Activated CD8-positive, alpha-beta T cell treated with anti-CD3 and anti-CD28 coated beads, Interleukin-2, amount 10 ng/mL, durations not matched to agents 7 days and 5 days (primary cell): Measurements from ENCODE around the gene UNC5C. TPM values are rescaled to one million over a fixed set of nuclear protein-coding genes. Genes with fewer than 3 reads are reported as not detected.

Experiments
- ATAC-seq: fragments of 150-1000 bp; cut with Tn5 transposase; one replicate; pipeline ENCODE4 v1.10.0; 2021; ENCODE audit warnings: moderate library complexity
- CTCF ChIA-PET: fragments of 350-600 bp; sonication (Branson Sonifier 250); formaldehyde crosslinking; loops from one replicate; lab custom pipeline; 2021; ENCODE audit warnings: antibody characterized with exemption; lab: Charles Lee
- POLR2A ChIA-PET: fragments of 350-600 bp; sonication (Branson Sonifier 250); formaldehyde crosslinking; loops from one replicate; lab custom pipeline; 2021; ENCODE audit warnings: antibody characterized with exemption; lab: Charles Lee
- DNase-seq: peaks from one replicate; pipeline ENCODE4 v3.0.0-alpha.2; 2020
- H3K27ac Mint-ChIP-seq: one replicate; pipeline ENCODE4 v1.8.0; 2021; ENCODE audit warnings: mild to moderate bottlenecking, mixed read lengths
- H3K27me3 Mint-ChIP-seq: one replicate; pipeline ENCODE4 v1.8.0; 2021; ENCODE audit warnings: low read depth, mixed read lengths
- H3K36me3 Mint-ChIP-seq: one replicate; pipeline ENCODE4 v1.8.0; 2021; ENCODE audit warnings: low read depth, mixed read lengths
- H3K4me1 Mint-ChIP-seq: one replicate; pipeline ENCODE4 v1.8.0; 2021; ENCODE audit warnings: low read depth, mixed read lengths
- H3K4me3 Mint-ChIP-seq: one replicate; pipeline ENCODE4 v1.8.0; 2021; ENCODE audit warnings: mild to moderate bottlenecking, mixed read lengths
- H3K9me3 Mint-ChIP-seq: one replicate; pipeline ENCODE4 v1.8.0; 2022; ENCODE audit warnings: mixed read lengths; ENCODE audit not compliant: insufficient read depth
- total RNA-seq, 2 experiments: library from RNA; stranded (reverse); gene quantifications; one replicate each; pipeline ENCODE4 v1.2.3, GENCODE V29; 2021

UNC5C gene
- total RNA-seq, 2 experiments from 2014 or later: not detected

- Mint-ChIP-seq H3K4me1 (no peaks in the 10 kb centered on the region), H3K36me3 (no peaks in the 10 kb centered on the region), H3K4me3 (no peak overlapping the region), H3K27ac (no peak overlapping the region), H3K27me3 (no peaks in the 10 kb centered on the region), H3K9me3 (no peaks in the 10 kb centered on the region)
- ATAC-seq (no peak), DNase-seq (no peak)
- ChIA-PET CTCF (interaction anchor here (1.9 kb wide), 1 partner anchor 9 kb away, joined by 5 read pairs; no protein-coding TSS in a partner anchor), POLR2A (no interaction called here)
Observed at GRCh38 chr4:95510145-95510544, 38.6 kb downstream of the UNC5C start.

GRCh38 chr4:95508421-95508820, 40.4 kb downstream of the UNC5C start:
- ChIA-PET POLR2A (no interaction called here), CTCF (no interaction called here)
- no peaks in the 10 kb centered on the region for H3K27me3 Mint-ChIP-seq
- ATAC-seq: no peak
- H3K4me1 Mint-ChIP-seq: no peaks in the 10 kb centered on the region
- H3K36me3 Mint-ChIP-seq: no peaks in the 10 kb centered on the region
- no peaks in the 10 kb centered on the region for H3K9me3 Mint-ChIP-seq
- DNase-seq: no peak
- H3K4me3 Mint-ChIP-seq: no peak overlapping the region
- no peak overlapping the region for H3K27ac Mint-ChIP-seq

- no peak for ATAC-seq
- no peak for DNase-seq
- H3K36me3 Mint-ChIP-seq: no peaks in the 10 kb centered on the region
- H3K4me1 Mint-ChIP-seq: no peaks in the 10 kb centered on the region
- no peaks in the 10 kb centered on the region for H3K27me3 Mint-ChIP-seq
- no peak overlapping the region for H3K4me3 Mint-ChIP-seq
- CTCF ChIA-PET: no interaction called here
- no peaks in the 10 kb centered on the region for H3K9me3 Mint-ChIP-seq
- POLR2A ChIA-PET: no interaction called here
- H3K27ac Mint-ChIP-seq: no peak overlapping the region
Observed at GRCh38 chr4:95507561-95507960, 41.2 kb downstream of the UNC5C start.

- ATAC-seq: no peak
- CTCF ChIA-PET: no interaction called here
- Mint-ChIP-seq H3K27me3 (no peaks in the 10 kb centered on the region), H3K9me3 (no peaks in the 10 kb centered on the region), H3K36me3 (no peaks in the 10 kb centered on the region), H3K27ac (no peak overlapping the region), H3K4me1 (no peaks in the 10 kb centered on the region), H3K4me3 (no peak overlapping the region)
- POLR2A ChIA-PET: no interaction called here
- no peak for DNase-seq
Observed at GRCh38 chr4:95507147-95507546, 41.6 kb downstream of the UNC5C start.

GRCh38 chr4:95506264-95506663, 42.5 kb downstream of the UNC5C start:
- POLR2A ChIA-PET: no interaction called here
- no peak overlapping the region for H3K4me3 Mint-ChIP-seq
- no peaks in the 10 kb centered on the region for H3K36me3 Mint-ChIP-seq
- CTCF ChIA-PET: no interaction called here
- H3K4me1 Mint-ChIP-seq: no peaks in the 10 kb centered on the region
- H3K27ac Mint-ChIP-seq: no peak overlapping the region
- H3K27me3 Mint-ChIP-seq: no peaks in the 10 kb centered on the region
- no peak for ATAC-seq
- H3K9me3 Mint-ChIP-seq: no peaks in the 10 kb centered on the region
- no peak for DNase-seq

- POLR2A ChIA-PET: no interaction called here
- H3K4me1 Mint-ChIP-seq: no peaks in the 10 kb centered on the region
- no peak for ATAC-seq
Observed at GRCh38 chr4:95505799-95506198, 43.0 kb downstream of the UNC5C start.

GRCh38 chr4:95505151-95505550, 43.6 kb downstream of the UNC5C start:
- POLR2A ChIA-PET: no interaction called here
- Mint-ChIP-seq H3K4me3 (no peak overlapping the region), H3K36me3 (no peaks in the 10 kb centered on the region), H3K27ac (no peak overlapping the region), H3K9me3 (no peaks in the 10 kb centered on the region), H3K4me1 (no peaks in the 10 kb centered on the region), H3K27me3 (no peaks in the 10 kb centered on the region)
- ATAC-seq (no peak), DNase-seq (no peak)
- CTCF ChIA-PET: no interaction called here

More at GRCh38 chr4:95505799-95506198, 43.0 kb downstream of the UNC5C start:
- Mint-ChIP-seq H3K27me3 (no peaks in the 10 kb centered on the region), H3K27ac (no peak overlapping the region), H3K4me3 (no peak overlapping the region), H3K9me3 (no peaks in the 10 kb centered on the region), H3K36me3 (no peaks in the 10 kb centered on the region)
- no peak for DNase-seq
- CTCF ChIA-PET: no interaction called here

- Mint-ChIP-seq H3K9me3 (no peaks in the 10 kb centered on the region), H3K4me3 (no peak overlapping the region), H3K4me1 (no peaks in the 10 kb centered on the region), H3K36me3 (no peaks in the 10 kb centered on the region), H3K27me3 (no peaks in the 10 kb centered on the region), H3K27ac (no peak overlapping the region)
- CTCF ChIA-PET: no interaction called here
- DNase-seq: no peak
- no peak for ATAC-seq
- POLR2A ChIA-PET: no interaction called here
Observed at GRCh38 chr4:95504501-95504900, 44.3 kb downstream of the UNC5C start.

- CTCF ChIA-PET: no interaction called here
- Mint-ChIP-seq H3K36me3 (no peaks in the 10 kb centered on the region), H3K9me3 (no peaks in the 10 kb centered on the region), H3K27ac (no peak overlapping the region), H3K4me1 (no peaks in the 10 kb centered on the region), H3K4me3 (no peak overlapping the region), H3K27me3 (no peaks in the 10 kb centered on the region)
- ATAC-seq (no peak), DNase-seq (no peak)
- POLR2A ChIA-PET: no interaction called here
Observed at GRCh38 chr4:95500361-95500760, 48.4 kb downstream of the UNC5C start.

GRCh38 chr4:95499291-95499696, 49.5 kb downstream of the UNC5C start:
- CTCF ChIA-PET: no interaction called here
- POLR2A ChIA-PET: no interaction called here
- Mint-ChIP-seq H3K4me1 (no peaks in the 10 kb centered on the region), H3K4me3 (no peak overlapping the region), H3K9me3 (no peaks in the 10 kb centered on the region), H3K36me3 (no peaks in the 10 kb centered on the region), H3K27ac (no peak overlapping the region), H3K27me3 (no peaks in the 10 kb centered on the region)
- no peak for DNase-seq
- ATAC-seq: no peak

GRCh38 chr4:95494186-95494585, 54.6 kb downstream of the UNC5C start:
- Mint-ChIP-seq H3K36me3 (no peaks in the 10 kb centered on the region), H3K27me3 (no peaks in the 10 kb centered on the region), H3K4me1 (no peaks in the 10 kb centered on the region), H3K9me3 (no peaks in the 10 kb centered on the region), H3K27ac (no peak overlapping the region), H3K4me3 (no peak overlapping the region)
- ChIA-PET CTCF (no interaction called here), POLR2A (no interaction called here)
- DNase-seq (no peak), ATAC-seq (no peak)

GRCh38 chr4:95478679-95479078, 70.1 kb downstream of the UNC5C start:
- Mint-ChIP-seq H3K27me3 (no peaks in the 10 kb centered on the region), H3K4me1 (no peaks in the 10 kb centered on the region)
- CTCF ChIA-PET: no interaction called here

GRCh38 chr4:95476121-95476520, 72.7 kb downstream of the UNC5C start:
- no peak overlapping the region for H3K27ac Mint-ChIP-seq
- no peak for DNase-seq
- H3K4me1 Mint-ChIP-seq: no peaks in the 10 kb centered on the region
- CTCF ChIA-PET: no interaction called here
- POLR2A ChIA-PET: no interaction called here
- no peaks in the 10 kb centered on the region for H3K36me3 Mint-ChIP-seq
- no peak overlapping the region for H3K4me3 Mint-ChIP-seq
- no peaks in the 10 kb centered on the region for H3K27me3 Mint-ChIP-seq
- no peak for ATAC-seq
- no peaks in the 10 kb centered on the region for H3K9me3 Mint-ChIP-seq

More at GRCh38 chr4:95478679-95479078, 70.1 kb downstream of the UNC5C start:
- Mint-ChIP-seq H3K9me3 (no peaks in the 10 kb centered on the region), H3K4me3 (no peak overlapping the region), H3K27ac (no peak overlapping the region), H3K36me3 (no peaks in the 10 kb centered on the region)
- ATAC-seq (no peak), DNase-seq (no peak)
- POLR2A ChIA-PET: no interaction called here
